Lung microvascular endothelial cell (primary cell): ENCODE results near the gene CELA2B. TPM values are rescaled to one million over a fixed set of nuclear protein-coding genes. Genes with fewer than 3 reads are reported as not detected.
"Not testable (repeated sequence)": the region's sequence is repeated elsewhere in the genome, so short reads cannot be mapped to it uniquely, and the experiment has no call there.

Experiments
- DNase-seq, 2 donors: peaks; one replicate each; pipeline versions ENCODE4 v3.0.0 to v3.0.0-alpha.2; 2010; ENCODE audit warnings: low read depth in 2 of 2
- total RNA-seq: library from RNA; depleted of rRNA; stranded (reverse); fragments of >200 nt; gene quantifications from 2 replicates; pipeline ENCODE4 v1.2.1, GENCODE V29; 2014

CELA2B gene
- total RNA-seq, 1 donor from 2014 or later: not detected

DNA sequence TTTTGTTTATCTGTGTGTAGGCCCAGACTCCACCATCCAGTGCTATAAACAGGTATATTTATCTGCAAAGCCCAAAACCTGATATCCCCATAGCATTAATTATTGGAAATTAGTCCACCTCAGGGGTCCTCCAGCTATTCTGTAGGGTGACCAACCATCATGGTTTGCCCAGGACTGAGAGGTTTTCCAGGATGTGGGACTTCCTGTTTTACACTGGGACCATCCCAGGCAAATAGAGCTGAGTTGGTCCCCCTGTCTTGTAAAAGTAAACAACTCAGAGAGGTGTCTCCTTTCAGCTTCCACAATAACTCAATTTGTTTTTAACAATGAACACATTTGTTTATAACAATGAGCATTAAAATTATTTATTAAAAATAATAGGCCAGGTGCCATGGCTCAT is 7.8 kb upstream of the CELA2B start:
- DNase-seq: no peak

- no peak for DNase-seq
Measured at GRCh38 chr1:15469361-15469760, 6.5 kb upstream of the CELA2B start.

- not testable (repeated sequence) for DNase-seq
Measured at GRCh38 chr1:15469821-15470448, 6.0 kb upstream of the CELA2B start.

GRCh38 chr1:15471067-15471466 is 4.8 kb upstream of the CELA2B start:
- DNase-seq: not testable (repeated sequence)

GRCh38 chr1:15471723-15472122 is 4.2 kb upstream of the CELA2B start:
- not testable (repeated sequence) for DNase-seq

DNA sequence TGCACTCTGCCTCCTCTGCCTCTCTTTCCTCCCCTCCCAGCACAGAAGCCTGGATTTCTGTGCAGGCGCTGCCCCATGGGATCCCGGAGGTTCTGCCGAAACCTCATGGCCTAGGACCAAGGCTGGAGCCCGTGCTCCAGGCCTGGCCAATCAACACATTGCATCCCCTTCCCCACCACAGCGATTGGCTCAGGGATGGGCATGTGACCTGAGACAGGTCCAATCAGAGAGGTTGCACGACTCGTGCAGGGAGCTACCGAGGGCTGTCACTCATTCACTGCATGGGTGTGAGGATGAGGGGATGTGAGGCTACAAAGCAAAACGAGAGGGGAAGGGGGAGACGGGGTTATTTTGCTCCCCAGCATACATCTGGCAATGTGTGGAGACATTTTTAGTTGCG is 3.3 kb upstream of the CELA2B start:
- DNase-seq: no peak

- DNase-seq: no peak
Measured at GRCh38 chr1:15476927-15477326, 1.0 kb downstream of the CELA2B start.

GRCh38 chr1:15477646-15478212 is 1.8 kb downstream of the CELA2B start:
- no peak for DNase-seq

DNA sequence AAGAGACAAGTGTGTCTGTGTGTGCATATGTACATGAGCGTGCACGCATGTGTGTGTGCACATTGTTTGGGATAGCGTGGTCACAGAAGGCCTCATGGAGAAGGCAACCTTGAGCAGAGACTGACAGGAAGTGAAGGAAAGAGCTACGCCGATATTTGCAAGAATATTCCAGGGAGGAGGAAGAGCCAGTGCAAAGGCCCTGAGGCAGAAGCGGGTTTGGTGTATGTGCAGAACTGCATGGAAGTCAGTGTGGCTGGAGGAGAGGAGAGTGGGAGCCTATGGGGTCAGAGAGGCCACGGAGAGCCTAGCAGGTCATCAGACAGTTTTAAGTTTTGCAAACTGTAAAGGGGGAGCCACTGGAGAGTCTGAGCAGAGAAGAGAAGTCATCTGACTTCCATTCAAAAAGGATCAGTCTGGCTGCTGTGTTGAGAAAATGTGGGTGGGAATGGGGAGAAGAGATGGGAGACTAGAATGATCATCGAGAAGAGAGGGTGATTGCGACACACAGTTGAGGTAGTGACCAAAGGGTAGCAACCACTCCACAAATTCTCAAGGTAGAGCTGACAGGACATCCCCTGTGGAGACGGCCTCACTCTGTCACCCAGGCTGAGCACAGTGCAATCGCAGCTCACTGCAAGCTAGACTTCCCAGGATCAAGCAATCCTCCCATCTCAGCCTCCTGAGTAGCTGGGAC is 3.9 kb downstream of the CELA2B start:
- no peak for DNase-seq

DNA sequence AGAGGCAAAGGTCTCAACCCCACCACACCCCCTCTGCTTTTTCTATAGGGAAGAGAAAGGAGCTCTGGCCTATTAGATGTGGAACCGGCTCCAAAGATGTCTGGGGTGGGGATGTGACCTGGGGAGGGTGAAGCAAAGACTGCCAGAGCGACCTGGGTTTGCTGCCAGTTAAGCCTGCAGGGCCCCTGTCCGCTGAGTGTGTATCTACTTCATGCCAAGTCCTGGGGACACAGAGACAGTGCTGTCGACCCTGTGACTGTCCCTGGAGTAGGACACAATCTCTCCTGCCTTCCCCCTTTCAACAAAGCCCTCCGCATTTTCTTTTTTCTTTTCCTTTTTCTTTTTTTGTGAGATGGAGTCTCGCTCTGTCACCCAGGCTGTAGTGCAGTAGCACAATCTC is 6.6 kb downstream of the CELA2B start:
- DNase-seq: not testable (repeated sequence)

DNA sequence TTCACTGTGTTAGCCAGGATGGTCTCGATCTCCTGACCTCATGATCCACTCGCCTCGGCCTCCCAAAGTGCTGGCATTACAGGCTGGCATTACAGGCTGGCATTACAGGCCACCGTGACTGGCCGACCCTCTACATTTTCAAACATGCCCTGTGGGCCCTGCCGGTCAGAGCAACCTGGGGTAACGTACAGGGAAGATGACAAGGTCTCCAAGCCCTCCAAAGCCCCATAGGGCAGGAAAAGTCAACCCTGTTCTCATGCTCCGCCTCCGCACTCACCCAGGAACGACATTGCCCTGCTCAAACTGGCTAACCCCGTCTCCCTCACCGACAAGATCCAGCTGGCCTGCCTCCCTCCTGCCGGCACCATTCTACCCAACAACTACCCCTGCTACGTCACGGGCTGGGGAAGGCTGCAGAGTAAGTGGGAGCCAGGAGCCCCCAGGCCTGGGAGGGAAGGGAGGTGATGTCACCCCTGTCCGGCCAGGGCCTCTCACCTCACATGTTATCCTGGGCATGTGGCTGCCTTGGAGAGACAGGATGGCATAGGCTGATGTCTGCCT is 7.2 kb downstream of the CELA2B start:
- DNase-seq: not testable (repeated sequence)

DNA sequence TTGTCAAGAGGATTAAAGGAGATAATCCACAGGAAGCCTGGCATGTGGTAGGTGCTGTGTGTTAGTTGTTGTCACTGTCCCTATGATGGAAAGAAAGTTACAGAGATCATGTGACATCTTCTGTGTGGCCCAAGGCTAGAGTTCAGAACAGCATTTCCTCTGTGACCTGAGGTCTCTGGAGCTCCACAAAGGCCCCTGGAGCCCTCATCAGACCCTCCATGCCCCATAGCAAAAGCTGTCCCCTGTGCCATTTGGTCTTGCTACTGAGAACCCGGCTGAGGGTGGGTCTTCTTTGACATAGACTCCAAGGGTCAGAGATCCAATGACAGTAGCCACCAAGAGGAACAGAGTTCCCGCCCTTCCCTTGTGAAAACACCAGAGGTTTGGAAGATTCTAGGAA is 8.1 kb downstream of the CELA2B start:
- no peak for DNase-seq

DNA sequence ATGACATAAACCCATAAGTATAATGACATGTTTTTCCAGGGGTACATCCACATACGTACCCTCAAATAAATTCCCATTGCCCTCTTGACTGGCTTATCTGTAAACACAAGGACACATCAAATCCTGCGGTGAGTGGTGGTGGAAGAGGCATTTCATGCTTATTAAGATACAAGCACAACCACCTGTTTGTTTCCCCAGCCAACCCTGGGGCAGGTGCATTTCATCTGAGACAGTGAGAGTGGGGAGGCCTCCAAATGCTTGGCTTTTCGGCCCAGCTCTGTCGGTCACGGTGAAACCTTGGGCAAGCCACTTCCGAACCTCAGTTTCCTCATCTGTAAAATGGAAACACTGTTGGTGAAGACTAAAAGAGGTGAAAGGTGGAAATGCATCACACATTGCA is 8.5 kb downstream of the CELA2B start:
- DNase-seq: not testable (repeated sequence)

DNA sequence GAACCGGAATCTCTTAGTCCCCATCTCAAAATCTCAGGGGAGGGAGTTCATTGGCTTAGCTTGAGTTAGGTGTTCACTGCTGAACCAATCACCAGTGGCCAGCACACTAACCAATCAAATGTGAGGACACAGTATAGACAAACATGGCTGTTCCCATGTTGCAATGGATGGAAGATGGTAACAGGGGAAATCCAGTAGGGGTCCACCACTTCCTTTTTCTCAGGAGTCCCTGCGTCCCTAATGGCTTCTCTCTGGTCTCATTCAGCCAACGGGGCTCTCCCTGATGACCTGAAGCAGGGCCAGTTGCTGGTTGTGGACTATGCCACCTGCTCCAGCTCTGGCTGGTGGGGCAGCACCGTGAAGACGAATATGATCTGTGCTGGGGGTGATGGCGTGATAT is 9.7 kb downstream of the CELA2B start:
- no peak for DNase-seq

- not testable (repeated sequence) for DNase-seq
Measured at GRCh38 chr1:15486844-15487610, 11.1 kb downstream of the CELA2B start.

DNA sequence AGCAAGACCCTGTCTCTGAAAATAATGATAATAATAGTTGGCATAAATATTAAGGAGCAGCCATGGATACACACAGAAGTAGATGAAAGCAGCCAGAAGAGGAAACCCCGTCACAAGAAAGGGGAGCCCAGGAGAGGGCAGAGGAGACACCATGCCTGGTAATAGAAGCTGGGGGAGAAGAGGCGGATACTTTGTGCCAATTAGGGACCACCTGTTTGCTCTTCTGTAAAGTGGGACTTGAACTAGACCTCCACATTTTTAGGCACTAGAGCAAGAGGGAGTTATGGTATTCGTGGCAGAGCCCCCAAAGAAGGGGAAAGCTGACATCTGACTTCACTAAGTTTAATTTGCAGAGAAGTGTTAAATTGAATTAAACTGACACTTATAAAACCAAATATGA is 12.5 kb downstream of the CELA2B start:
- no peak for DNase-seq

DNA sequence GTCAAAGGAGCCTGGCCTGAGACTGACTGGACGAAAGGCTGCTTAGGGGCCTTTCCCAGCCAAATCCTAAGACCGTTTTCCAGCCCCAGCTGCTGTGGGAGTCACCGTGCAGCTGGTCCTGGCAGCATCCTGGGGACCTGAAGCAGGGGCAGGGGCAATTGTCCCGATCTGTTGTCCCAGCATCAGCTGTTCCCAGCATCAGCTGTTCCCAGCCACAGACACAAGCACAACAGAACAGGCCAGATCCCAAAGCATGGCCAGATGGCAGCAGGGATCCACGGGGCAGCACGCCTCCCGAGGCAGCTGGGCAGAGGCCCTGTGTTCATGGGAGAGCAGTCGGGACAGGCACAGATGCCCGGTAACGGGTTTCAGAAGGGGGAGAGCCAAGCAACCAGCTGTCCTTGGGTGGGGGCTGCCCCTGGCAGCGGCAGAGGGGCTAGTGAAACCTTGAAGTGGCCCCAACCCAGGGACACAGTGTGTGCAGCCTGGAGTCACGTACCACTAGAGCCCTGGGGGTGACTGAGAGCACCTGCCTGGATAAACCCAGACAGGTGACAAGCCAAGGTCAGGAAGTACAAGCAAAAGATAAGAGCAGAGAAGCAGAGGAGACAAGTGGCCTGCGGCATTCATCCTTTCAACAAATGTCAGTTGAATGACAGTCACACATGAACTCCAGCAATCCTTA is 13.3 kb downstream of the CELA2B start:
- no peak for DNase-seq

DNA sequence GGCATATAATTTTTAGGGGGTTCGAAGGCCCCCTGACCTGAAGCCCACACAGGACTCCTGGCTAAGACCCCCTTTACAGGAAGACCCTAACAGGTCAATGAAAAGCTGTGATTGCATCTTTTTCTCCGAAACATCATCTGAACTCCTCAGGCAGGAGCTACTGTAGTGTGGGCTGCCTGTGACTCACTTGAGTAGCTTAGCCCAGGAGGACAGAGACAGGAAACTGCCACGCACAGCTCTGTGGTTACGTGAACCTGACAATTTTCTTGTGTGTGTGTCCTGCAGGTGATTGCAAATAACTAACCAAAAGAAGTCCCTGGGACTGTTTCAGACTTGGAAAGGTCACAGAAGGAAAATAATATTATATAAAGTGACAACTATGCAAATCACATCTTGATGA is 15.1 kb downstream of the CELA2B start:
- DNase-seq: peak in 1 of 2 donors; percentile 67

GRCh38 chr1:15492596-15492995 is 16.7 kb downstream of the CELA2B start:
- DNase-seq: no peak

DNA sequence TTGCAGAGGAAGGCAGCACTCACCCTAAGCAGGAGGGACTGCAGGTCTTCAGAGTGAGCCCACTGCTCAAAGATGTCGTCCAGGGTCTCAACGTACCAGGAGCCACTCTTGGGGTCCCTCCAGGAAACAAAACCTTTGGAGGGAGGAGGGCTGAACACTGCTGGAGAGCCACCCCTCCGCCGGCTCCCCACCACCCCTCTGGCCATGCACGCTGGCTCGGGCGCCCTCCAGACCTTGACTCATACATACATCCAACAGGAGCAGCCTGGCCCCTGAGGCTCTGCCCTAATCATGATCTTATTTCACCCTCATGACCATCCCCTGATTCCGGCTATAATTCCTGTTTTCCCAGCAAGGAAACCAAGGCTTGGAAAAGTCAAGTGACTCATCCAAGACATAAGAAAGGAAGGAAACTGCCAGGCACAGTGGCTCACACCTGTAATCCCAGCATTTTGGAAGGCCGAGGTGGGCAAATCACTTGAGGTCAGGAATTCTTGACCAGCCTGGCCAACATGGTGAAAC is 18.0 kb downstream of the CELA2B start:
- peak in 1 of 2 donors; percentile 59 for DNase-seq
